Liver (tissue), 9 donors: ENCODE data around the gene KARS1. TPM values are rescaled to one million over a fixed set of nuclear protein-coding genes. Genes with fewer than 3 reads are reported as not detected.

Experiments used
- DNase-seq: peaks from one replicate; pipeline ENCODE4 v3.0.0-alpha.2; 2017; ENCODE audit warnings: low spot score
- H3K27ac ChIP-seq, 2 donors: one replicate each; pipeline ENCODE4 v1.7.0; 2013; ENCODE audit warnings: inconsistent platforms in 2 of 2, low read length in 2 of 2, control low read depth in 1 of 2, low read depth in 1 of 2, mild to moderate bottlenecking in 1 of 2
- H3K27me3 ChIP-seq, 4 donors: one replicate each; pipeline versions ENCODE4 v1.6.1 to v1.7.0; 2013; ENCODE audit warnings: low read length in 3 of 4, inconsistent platforms in 1 of 4, mild to moderate bottlenecking in 1 of 4, moderate library complexity in 1 of 4; ENCODE audit not compliant: control insufficient read depth in 4 of 4, insufficient read depth in 4 of 4
- H3K36me3 ChIP-seq, 4 donors: one replicate each; pipeline versions ENCODE4 v1.6.1 to v1.7.0; 2013; ENCODE audit warnings: low read length in 3 of 4, mild to moderate bottlenecking in 3 of 4, low read depth in 1 of 4, moderate library complexity in 1 of 4; ENCODE audit not compliant: control insufficient read depth in 4 of 4, insufficient read depth in 3 of 4
- H3K4me1 ChIP-seq, 4 donors: one replicate each; pipeline versions ENCODE4 v1.6.1 to v1.7.0; 2013; ENCODE audit warnings: low read length in 3 of 4, mild to moderate bottlenecking in 3 of 4, moderate library complexity in 1 of 4; ENCODE audit not compliant: control insufficient read depth in 4 of 4, insufficient read depth in 4 of 4
- H3K4me3 ChIP-seq, 3 donors: one replicate each; pipeline versions ENCODE4 v1.6.1 to v1.7.0; 2013; ENCODE audit warnings: low read length in 3 of 3, control low read depth in 1 of 3, low read depth in 1 of 3, mild to moderate bottlenecking in 1 of 3
- H3K9ac ChIP-seq, 2 donors: one replicate each; pipeline ENCODE4 v1.7.0; 2013; ENCODE audit warnings: low read length in 2 of 2, mild to moderate bottlenecking in 2 of 2, moderate library complexity in 2 of 2, control low read depth in 1 of 2, low read depth in 1 of 2
- H3K9me3 ChIP-seq, 4 donors: one replicate each; pipeline versions ENCODE4 v1.6.1 to v1.7.0; 2013; ENCODE audit warnings: low read length in 3 of 4; ENCODE audit not compliant: control insufficient read depth in 4 of 4
- ATF3 ChIP-seq: IDR thresholded peaks from 2 replicates; pipeline ENCODE4 v1.6.1; 2016; ENCODE audit warnings: antibody characterized with exemption
- CTCF ChIP-seq: fragments of 150-350 bp; IDR thresholded peaks from 2 replicates; pipeline ENCODE4 v1.5.1; 2017; ENCODE audit warnings: improper control_type of control experiment, low read depth, low read length; ENCODE audit not compliant: missing input control
- FOXA2 ChIP-seq: IDR thresholded peaks from 2 replicates; pipeline ENCODE4 v1.6.1; 2016; ENCODE audit warnings: antibody characterized with exemption
- GABPA ChIP-seq, 2 donors: IDR thresholded peaks in 1 of 2; conservative IDR thresholded peaks in 1 of 2; 2 replicates each; pipeline ENCODE4 v1.6.1; 2016; ENCODE audit warnings: antibody characterized with exemption in 2 of 2, mild to moderate bottlenecking in 1 of 2, moderate library complexity in 1 of 2
- HNF4A ChIP-seq, 2 donors: conservative IDR thresholded peaks; 2 replicates each; pipeline ENCODE4 v1.6.1; 2016; ENCODE audit warnings: antibody characterized with exemption in 2 of 2, mild to moderate bottlenecking in 2 of 2
- HNF4G ChIP-seq: IDR thresholded peaks from 2 replicates; pipeline ENCODE4 v1.6.1; 2016; ENCODE audit warnings: antibody characterized with exemption
- JUND ChIP-seq, 2 donors: IDR thresholded peaks; 2 replicates each; pipeline ENCODE4 v1.6.1; 2016; ENCODE audit warnings: antibody characterized with exemption in 2 of 2
- NR2F2 ChIP-seq: IDR thresholded peaks from 2 replicates; pipeline ENCODE4 v1.6.1; 2016; ENCODE audit warnings: antibody characterized with exemption
- RAD21 ChIP-seq, 2 donors: IDR thresholded peaks; 2 replicates each; pipeline ENCODE4 v1.6.1; 2016; ENCODE audit warnings: antibody characterized with exemption in 2 of 2, mild to moderate bottlenecking in 2 of 2
- REST ChIP-seq: IDR thresholded peaks from 2 replicates; pipeline ENCODE4 v1.6.1; 2016; ENCODE audit warnings: antibody characterized with exemption, mild to moderate bottlenecking
- SP1 ChIP-seq: IDR thresholded peaks from 2 replicates; pipeline ENCODE4 v1.6.1; 2018; ENCODE audit warnings: antibody characterized with exemption, mild to moderate bottlenecking
- TAF1 ChIP-seq: conservative IDR thresholded peaks from 2 replicates; pipeline ENCODE4 v1.6.1; 2016; ENCODE audit warnings: antibody characterized with exemption, mild to moderate bottlenecking
- ZBTB33 ChIP-seq: IDR thresholded peaks from 2 replicates; pipeline ENCODE4 v1.6.1; 2016; ENCODE audit warnings: antibody characterized with exemption
- WGBS: extraction: QIAGEN DNeasy Blood & Tissue Kit; methylation state at CpG from one replicate; pipeline ENCODE4 v1.1.7; 2013; 5-methylcytosine and 5-hydroxymethylcytosine counted together
- polyA plus RNA-seq, 2 donors: library from polyadenylated mRNA; stranded (reverse) in 1 of 2; unstranded in 1 of 2; fragments of 200-250 nt in 1 of 2; fragments of >200 nt in 1 of 2; fragmentation: Nextera tagmentation in 1 of 2; extraction: Ambion mirVana in 1 of 2; gene quantifications; one replicate each; pipeline versions ENCODE4 v1.2.1 to v1.2.3, GENCODE V29; 2013 to 2015
- total RNA-seq, 2 donors: library from RNA; depleted of rRNA; stranded (reverse); fragments of >200 nt; gene quantifications; one replicate each; pipeline ENCODE4 v1.2.3, GENCODE V29; 2014
- donor health status: healthy.
- donor health status: healthy.
- donor health status: healthy.
- donor health status: healthy.
- donor health status: healthy.

Gene KARS1
- total and polyA plus RNA-seq, 4 donors = 47.3 to 65.5 (median 52.2) TPM

GRCh38 chr16:75682308-75682707 is 34.8 kb upstream of the KARS1 start:
- H3K4me3 ChIP-seq = no peak overlapping the region
- TF ChIP-seq CTCF (no peak), TAF1 (no peak), REST (no peak), HNF4G (no peak), GABPA (IDR thresholded peaks at IDR 0.05 in 1 of 2, conservative IDR thresholded peaks at IDR 0.05 in 1 of 2) (no peak), RAD21 (IDR thresholded peaks at IDR 0.05) (no peak), ATF3 (no peak), NR2F2 (no peak), JUND (IDR thresholded peaks at IDR 0.05) (no peak), HNF4A (conservative IDR thresholded peaks at IDR 0.05) (no peak), ZBTB33 (no peak), FOXA2 (no peak)
- H3K4me1 ChIP-seq = no peaks in the 10 kb centered on the region
- no peaks in the 10 kb centered on the region for H3K27me3 ChIP-seq
- no peak for DNase-seq
- H3K9me3 ChIP-seq = no peaks in the 10 kb centered on the region
- no peaks in the 10 kb centered on the region for H3K36me3 ChIP-seq
- WGBS = 86% methylated on average over 14 of the region's 14 CpGs
- H3K27ac ChIP-seq = no peak overlapping the region
- no peak overlapping the region for H3K9ac ChIP-seq

GRCh38 chr16:75679366-75679765 is 31.9 kb upstream of the KARS1 start:
- no peak for TF ChIP-seq SP1
- H3K9me3 ChIP-seq = no peaks in the 10 kb centered on the region
- H3K4me1 ChIP-seq = no peaks in the 10 kb centered on the region
- H3K4me3 ChIP-seq = no peak overlapping the region
- WGBS = 87% methylated on average over 5 of the region's 5 CpGs
- no peak for DNase-seq
- no peak overlapping the region for H3K27ac ChIP-seq
- H3K9ac ChIP-seq = no peak overlapping the region
- H3K36me3 ChIP-seq = no peaks in the 10 kb centered on the region
- H3K27me3 ChIP-seq = no peaks in the 10 kb centered on the region
